DOHH2 (cell line): ENCODE measurements around the gene RPL18.

Source experiments
- CTCF ChIP-seq: fragments of 200-600 bp; sonication (generic); IDR thresholded peaks from one replicate; pipeline ENCODE4 v1.5.1; 2014; ENCODE audit warnings: antibody characterized with exemption, mild to moderate bottlenecking, low read depth, low read length; ENCODE audit not compliant: poor library complexity, severe bottlenecking
- EZH2phosphoT487 ChIP-seq: fragments of 200-600 bp; sonication (generic); IDR thresholded peaks from 2 replicates; pipeline ENCODE4 v1.6.1; 2017; ENCODE audit warnings: borderline replicate concordance, mild to moderate bottlenecking, antibody characterized with exemption, low read length, moderate library complexity, mixed read lengths

GRCh38 chr19:48575931-48576622, 42.9 kb downstream of the RPL18 start:
- TF ChIP-seq CTCF (no peak), EZH2phosphoT487 (no peak)
